Kidney epithelial cell (primary cell): ENCODE results near the gene RNF32. TPM values are rescaled to one million over a fixed set of nuclear protein-coding genes. Genes with fewer than 3 reads are reported as not detected.

Source experiments
- DNase-seq: peaks from one replicate; pipeline ENCODE4 v3.0.0-alpha.2; 2010; ENCODE audit warnings: low read depth
- H3K27me3 ChIP-seq: 2 replicates; pipeline ENCODE4 v1.6.0; 2011; ENCODE audit warnings: low read length; ENCODE audit not compliant: control insufficient read depth, insufficient read depth
- H3K36me3 ChIP-seq: 2 replicates; pipeline ENCODE4 v1.5.1; 2011; ENCODE audit warnings: low read length; ENCODE audit not compliant: control insufficient read depth, insufficient read depth
- H3K4me3 ChIP-seq: 2 replicates; pipeline ENCODE4 v1.5.1; 2011; ENCODE audit warnings: low read depth, mild to moderate bottlenecking, control low read depth, low read length
- total RNA-seq: library from RNA; depleted of rRNA; stranded (reverse); fragments of >200 nt; gene quantifications from 2 replicates; pipeline ENCODE4 v1.2.3, GENCODE V29; 2015
- TF ChIP-seq, protein P1 (sequence below): IDR thresholded peaks from 2 replicates; pipeline ENCODE4 v1.5.1; 2011; ENCODE audit warnings: mild to moderate bottlenecking, moderate library complexity, low read length, control low read depth, inconsistent platforms; ENCODE audit not compliant: insufficient read depth, poor library complexity, severe bottlenecking

Gene RNF32
- total RNA-seq, 1 donor from 2014 or later: 0.75 TPM

DNA sequence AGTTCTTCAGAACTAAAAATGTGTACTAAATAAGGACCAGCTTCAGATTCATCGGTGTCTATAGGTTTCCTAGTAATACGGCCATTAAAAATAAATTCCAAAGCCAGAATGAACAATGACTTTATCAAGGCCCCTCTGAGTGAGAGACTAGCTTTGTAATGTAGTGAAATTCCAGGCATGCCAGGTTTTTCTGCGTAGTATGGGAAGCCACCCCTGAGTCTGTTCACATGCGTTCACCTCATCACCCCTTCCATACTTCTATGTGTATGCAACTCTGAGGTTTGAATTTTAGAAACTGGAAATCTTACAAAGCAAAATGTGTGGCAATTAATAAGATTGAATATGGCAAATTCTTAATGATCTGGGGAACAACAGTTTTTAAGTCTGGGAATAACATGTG lies 24.5 kb downstream of the RNF32 start:
- H3K36me3 ChIP-seq: no peaks in the 10 kb centered on the region
- no peak overlapping the region for H3K4me3 ChIP-seq
- TF ChIP-seq, protein P1, sequence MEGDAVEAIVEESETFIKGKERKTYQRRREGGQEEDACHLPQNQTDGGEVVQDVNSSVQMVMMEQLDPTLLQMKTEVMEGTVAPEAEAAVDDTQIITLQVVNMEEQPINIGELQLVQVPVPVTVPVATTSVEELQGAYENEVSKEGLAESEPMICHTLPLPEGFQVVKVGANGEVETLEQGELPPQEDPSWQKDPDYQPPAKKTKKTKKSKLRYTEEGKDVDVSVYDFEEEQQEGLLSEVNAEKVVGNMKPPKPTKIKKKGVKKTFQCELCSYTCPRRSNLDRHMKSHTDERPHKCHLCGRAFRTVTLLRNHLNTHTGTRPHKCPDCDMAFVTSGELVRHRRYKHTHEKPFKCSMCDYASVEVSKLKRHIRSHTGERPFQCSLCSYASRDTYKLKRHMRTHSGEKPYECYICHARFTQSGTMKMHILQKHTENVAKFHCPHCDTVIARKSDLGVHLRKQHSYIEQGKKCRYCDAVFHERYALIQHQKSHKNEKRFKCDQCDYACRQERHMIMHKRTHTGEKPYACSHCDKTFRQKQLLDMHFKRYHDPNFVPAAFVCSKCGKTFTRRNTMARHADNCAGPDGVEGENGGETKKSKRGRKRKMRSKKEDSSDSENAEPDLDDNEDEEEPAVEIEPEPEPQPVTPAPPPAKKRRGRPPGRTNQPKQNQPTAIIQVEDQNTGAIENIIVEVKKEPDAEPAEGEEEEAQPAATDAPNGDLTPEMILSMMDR: no peak
- no peaks in the 10 kb centered on the region for H3K27me3 ChIP-seq
- DNase-seq: no peak

DNA sequence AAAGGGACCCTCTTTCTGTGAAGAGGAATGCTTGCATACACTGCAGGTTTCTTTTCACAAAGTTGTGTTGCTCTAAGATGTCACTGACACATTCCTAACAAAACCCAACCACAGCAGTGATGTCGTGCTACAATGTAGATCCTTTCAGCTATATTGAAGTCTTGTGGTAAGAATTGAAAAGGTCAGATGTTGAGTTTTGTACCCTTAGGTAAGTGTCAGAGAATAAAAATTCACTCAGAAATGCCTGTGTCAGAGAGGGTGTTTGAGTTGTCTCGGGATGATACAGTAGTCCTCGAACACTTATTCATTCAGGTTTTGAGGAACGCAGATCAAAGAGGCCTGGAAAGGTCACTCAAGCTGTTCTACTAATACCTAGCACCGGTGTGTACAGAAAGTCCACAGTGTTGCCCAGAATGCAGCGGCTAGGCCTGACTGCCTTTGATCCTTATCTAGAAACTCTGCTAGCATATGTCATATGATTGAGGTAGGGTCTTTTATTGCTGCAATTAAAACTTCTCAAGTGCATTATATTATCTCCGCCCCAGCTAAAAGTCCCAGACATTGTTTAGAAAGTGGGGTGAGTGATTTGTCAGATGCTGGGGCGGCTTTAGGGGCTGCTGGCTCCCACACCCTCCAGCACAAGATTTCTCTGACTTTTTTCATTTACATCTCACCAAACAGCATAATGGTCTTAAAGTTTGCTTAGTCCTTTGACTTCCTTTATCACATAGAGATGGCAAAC lies 26.0 kb downstream of the RNF32 start:
- H3K36me3 ChIP-seq: no peaks in the 10 kb centered on the region
- no peak for DNase-seq
- H3K4me3 ChIP-seq: no peak overlapping the region
- TF ChIP-seq, protein P1: no peak
- H3K27me3 ChIP-seq: no peaks in the 10 kb centered on the region

DNA sequence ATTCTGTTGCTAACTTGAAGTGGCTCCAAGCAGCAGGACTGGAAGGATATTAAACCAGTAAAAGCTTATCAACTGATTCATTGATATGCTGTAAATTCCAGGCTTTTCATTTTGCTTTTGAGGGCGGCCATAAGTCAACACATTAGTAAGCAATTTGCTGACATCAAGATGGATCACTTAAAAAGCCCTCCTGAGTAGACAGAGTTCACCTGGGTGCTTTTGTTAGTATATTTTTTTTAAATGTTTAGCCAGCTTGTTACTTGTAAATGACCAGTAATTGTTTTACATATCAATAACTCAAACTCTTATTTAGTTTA lies 26.5 kb downstream of the RNF32 start:
- DNase-seq: no peak
- Histone ChIP-seq H3K27me3 (no peaks in the 10 kb centered on the region), H3K36me3 (no peaks in the 10 kb centered on the region), H3K4me3 (no peak overlapping the region)
- TF ChIP-seq, protein P1: no peak

DNA sequence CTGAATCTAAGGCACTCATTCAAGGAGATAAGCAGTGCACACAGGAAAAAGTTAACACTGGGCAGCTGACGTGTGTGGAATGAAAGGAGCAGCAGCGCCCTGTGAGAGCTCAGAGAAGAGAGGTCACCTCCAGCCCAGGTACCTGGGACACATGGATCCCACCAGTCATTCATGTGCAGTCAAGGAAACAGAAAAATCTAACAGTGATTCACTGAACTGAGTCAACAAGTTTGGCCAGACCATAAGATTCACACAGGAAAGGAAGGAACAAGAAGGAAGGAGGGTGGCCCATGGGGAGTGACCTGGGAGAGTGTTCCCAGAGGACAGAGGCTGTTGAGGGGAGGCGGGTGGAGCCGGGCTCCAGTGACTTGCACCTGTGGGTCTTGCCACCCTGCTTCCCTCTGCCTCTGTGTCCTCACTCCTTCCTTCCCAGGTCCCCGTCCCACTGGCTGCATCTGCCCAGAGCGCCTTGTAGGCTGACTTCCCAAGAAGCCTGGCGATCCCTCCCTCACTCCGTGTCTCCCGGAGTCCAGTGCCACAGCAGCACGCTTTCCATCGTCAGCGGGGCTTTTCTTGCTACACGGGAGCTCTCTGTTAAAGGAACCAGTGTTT lies 27.7 kb downstream of the RNF32 start:
- no peak for DNase-seq

DNA sequence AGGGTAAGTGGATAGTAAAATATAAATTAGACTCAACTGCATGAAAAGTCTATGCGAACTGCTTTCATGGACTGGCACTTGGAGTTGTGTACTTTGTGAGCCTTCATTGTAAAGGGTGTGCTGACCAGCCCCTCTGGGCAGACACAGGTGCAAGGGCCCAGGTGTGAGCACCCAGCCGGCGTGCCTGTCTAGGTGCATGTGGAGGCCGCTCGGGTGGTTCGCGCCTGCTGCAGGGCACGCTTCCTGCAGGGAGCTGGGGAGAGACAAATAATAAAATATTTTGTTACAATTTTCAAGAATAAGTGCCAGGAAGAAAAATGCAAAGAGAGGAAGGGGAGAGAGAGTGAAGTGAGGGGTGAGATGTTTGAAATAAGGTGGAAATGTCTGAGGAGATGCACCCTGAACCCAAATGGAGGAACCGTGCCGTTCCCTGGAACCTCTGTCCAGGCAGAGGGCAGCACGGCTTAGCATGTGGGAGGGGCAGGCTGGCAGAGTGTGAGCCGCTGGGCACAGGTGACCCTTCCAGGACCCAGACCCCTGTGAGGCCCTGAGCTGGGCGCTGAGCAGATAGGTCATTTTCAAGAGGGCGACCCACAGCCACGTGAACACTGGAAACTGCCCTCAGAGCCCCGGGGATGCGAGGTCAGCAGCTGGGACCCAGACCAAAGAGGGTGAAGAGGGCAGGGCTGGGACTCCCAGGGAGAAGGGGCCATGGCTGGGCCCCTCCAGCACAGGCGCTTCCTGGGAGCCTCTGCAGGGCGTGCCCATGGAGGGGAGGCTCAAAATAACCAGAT lies 28.7 kb downstream of the RNF32 start:
- TF ChIP-seq, protein P1: no peak

More for the DNA sequence above, 27.7 kb downstream of the RNF32 start:
- Histone ChIP-seq H3K27me3 (no peaks in the 10 kb centered on the region), H3K36me3 (no peaks in the 10 kb centered on the region), H3K4me3 (no peak overlapping the region)
- TF ChIP-seq, protein P1: no peak

More for the DNA sequence above, 28.7 kb downstream of the RNF32 start:
- H3K36me3 ChIP-seq: no peaks in the 10 kb centered on the region
- no peak overlapping the region for H3K4me3 ChIP-seq
- no peaks in the 10 kb centered on the region for H3K27me3 ChIP-seq
- DNase-seq: no peak
